Measurements from ENCODE around the gene SMU1.
"Not testable (repeated sequence)": the region's sequence is repeated elsewhere in the genome, so short reads cannot be mapped to it uniquely, and the experiment has no call there.

Gene SMU1

DNA sequence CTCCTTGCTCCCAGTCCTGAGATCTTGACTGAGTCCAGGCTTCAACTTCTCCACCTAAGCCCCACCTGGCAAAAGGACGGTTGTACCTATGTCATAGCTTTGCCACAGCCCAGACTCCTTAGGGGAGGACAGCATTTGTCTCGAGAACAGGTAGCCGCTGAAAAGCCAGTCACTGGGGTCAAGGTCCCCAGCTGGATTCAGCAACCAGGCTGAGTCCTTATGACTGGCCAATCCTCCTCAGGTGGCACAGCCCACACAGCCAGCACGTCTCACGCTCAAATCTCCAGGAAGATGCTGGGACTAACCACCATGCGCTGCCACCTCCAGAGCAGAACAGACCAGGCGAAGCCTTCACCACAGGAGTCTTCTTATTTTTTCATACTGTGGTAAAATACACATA, 27.9 kb upstream of the SMU1 start:
- no peak for DNase-seq

DNA sequence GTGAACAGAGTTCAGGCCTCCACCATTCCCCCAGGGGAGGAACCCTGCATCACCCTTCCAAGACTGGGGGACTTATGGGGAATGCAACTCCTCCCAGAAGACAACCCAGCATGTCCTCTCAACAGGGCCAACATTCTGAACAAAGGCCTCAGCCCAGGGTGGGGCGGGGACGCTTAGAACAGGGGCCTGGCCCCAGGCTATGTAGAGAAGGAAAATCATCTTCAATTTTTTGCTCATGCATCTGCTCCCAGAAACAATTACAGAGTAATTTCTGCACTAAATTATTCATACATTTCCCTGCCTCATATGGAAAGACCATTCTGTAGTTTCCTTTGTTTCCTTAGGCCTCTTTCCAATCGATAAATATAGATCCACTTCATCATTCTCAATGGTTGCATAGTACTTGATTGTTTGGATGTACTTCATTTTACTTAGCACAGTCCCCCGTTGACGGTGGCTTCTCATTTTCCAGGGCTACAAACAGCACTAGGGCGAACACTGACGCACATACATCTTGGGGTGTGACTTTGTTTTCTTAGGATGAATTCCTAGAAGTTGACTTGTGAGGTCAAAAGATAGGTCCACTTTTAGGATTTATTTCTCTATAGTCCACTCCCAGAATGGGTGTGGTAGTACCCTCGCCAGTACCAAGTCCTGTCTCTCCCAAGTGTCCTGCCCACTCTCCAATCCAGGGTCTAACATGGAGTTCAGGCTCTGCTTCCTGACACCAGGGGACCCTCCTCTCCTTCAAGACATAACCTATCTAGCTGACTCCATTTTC, 27.2 kb upstream of the SMU1 start:
- no peak for DNase-seq

DNA sequence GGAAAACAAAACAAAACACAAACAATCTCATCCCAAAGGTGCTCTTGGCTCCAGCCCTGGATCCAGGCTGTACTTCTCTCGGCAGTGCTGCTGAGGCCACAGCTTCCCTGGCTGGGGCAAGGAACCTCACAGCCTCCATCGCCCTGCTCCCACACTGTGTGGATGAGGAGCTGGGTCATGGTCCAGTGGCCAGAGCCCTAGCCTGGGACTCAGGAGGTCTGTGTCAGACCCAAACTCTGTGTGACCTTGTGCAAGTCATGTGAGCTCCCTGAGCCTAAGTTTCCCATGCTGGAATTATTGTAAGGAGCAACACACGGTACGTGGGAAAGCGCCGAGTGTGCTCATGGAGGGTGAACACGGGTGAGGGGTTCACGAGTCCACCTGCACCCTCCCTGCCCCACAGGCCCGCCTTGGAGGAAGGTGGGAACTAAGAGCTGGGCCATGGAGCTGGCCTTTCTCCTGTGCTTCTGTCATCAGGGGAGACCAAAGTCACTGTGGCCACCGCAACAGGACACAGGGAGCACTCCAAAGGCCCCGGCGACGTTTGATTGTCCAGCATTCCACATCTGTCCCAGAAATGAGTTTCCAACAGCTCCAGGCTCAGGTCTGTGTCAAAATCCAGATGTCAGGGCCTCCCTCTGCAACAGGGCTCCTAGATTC, 26.2 kb upstream of the SMU1 start:
- DNase-seq: no peak

DNA sequence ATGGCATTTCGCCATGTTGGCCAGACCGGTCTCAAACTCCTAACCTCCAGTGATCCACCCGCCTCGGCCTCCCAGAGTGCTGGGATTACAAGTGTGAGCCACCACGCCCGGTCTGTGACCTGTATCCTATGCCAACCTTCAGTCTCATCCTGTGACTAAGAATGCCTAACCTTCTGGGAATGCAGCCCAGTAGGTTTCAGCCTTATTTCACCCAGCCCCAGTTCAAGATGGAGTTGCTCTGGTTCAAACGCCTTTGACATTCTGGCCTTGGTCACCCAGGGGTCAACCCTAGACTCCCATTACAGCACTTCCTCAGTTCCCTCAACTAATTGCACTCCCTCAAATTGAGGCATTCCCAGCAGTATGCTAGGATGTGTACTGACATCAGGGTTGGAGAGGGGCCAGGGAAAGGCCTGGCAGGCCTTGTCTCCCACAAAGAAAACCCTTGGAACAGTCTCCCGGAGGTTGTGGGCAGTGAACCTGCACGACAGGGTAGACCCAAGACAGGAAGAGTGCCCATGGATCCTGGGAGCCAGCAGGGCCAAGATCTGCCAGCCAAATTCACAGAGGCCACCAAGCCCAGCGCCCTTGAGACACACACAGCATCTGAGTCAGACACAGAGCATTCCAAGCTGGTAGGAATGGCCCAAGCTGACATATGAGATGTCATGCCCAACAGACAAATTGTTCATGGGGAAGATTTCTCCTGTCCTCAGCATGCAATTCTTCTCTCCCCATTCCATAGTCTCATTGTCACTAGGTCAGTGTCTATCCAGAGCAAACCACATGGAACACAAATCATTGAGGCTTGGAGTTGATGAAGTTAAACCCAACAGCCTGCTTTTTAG, 24.9 kb upstream of the SMU1 start:
- DNase-seq: no peak

- DNase-seq: no peak
Measured at GRCh38 chr9:33099754-33100153, 23.3 kb upstream of the SMU1 start.

DNA sequence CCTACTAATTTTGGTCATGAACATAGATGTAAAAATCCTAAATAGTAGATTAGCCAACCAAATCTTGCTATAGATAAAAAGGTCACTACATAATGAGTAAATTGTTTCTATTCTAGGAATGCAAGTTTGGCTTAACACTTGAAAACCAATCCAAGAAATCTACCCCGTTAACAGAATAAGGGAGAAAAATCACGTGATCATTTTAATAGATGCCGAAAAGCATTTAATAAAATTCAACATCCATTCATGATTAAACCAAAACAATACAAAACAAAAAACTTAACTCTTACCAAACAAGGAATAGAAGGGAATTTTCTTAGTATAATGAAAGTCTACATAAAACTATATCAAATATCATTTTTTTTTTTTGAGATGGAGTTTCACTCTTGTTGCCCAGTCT, 20.7 kb upstream of the SMU1 start:
- DNase-seq: no peak

GRCh38 chr9:33092634-33093033, 16.2 kb upstream of the SMU1 start:
- no peak for DNase-seq

- DNase-seq: not testable (repeated sequence)
Measured at GRCh38 chr9:33085672-33086071, 9.2 kb upstream of the SMU1 start.

DNA sequence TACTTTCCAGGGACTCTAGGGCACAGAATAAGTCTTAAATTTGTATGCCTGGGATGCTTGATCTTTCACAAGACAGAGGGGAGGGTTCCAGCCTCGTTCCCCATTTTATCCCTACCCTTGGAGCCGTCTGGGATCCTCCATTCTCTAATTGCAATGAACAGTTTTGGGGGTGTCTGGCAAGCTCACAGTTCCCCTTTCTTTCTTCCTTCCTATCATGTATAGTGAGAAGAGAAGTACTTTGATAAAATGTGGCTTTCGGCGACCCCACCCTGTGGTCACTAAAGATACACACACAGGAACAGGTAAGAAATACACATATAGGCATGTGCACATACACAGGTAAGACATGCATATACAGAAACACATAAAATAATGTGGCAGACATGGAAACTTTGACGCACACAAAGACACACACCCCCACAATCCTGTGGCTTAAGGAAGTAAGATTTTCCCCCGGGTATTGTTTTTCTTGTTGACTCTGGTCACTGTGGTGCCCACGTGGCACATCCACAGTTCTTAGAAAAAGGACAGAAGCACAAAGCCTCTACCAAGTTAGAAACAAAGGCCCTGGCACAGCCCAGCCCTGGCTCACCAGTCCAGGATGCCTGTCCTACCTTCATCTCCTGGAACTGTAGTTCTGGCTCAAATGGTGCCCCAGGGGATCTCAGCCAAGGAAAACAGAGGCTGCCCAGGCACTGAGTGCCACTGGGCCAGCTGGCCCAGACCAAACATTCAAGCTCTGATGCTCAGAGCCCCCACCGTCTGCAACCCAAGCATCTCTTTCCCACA, 6.3 kb upstream of the SMU1 start:
- DNase-seq: no peak

- no peak for DNase-seq
Measured at GRCh38 chr9:33082128-33082527, 5.7 kb upstream of the SMU1 start.

DNA sequence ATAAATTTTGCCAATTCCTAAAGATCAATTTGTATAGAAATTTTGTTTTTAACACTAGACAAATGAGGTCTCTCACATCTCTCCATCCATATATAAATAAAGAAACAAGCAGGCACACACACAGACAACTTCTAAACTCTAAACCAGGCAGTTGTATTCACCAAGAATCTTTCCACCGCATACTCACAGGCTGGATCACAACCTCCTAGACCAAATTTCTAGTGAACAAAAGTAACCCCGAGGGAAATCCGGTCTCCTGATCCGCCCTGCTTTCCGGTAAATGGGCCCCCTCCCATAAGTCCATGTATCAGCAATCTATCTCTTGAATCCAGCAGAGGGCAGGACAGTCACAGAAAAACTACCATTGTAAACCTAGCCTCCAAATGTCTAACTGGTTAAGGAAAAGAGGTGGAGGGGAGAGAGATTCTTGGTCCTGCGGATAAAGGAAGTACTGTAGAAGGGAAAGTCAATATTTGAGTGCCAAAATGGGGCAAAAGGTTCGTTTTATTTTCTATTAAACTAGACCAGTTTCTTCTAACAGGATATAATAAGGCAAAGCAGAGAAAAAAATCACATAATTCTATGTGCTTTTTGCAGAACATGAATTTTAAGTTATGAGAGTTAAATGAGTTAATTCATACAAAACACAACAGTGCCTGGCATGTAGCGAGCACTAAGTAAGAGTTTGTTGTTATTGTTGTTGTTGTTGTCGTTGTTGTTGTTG, 4.8 kb upstream of the SMU1 start:
- DNase-seq: peak; percentile 85

- no peak for DNase-seq
Measured at GRCh38 chr9:33080534-33080933, 4.1 kb upstream of the SMU1 start.

- no peak for DNase-seq
Measured at GRCh38 chr9:33068991-33069390, 7.5 kb downstream of the SMU1 start.

DNA sequence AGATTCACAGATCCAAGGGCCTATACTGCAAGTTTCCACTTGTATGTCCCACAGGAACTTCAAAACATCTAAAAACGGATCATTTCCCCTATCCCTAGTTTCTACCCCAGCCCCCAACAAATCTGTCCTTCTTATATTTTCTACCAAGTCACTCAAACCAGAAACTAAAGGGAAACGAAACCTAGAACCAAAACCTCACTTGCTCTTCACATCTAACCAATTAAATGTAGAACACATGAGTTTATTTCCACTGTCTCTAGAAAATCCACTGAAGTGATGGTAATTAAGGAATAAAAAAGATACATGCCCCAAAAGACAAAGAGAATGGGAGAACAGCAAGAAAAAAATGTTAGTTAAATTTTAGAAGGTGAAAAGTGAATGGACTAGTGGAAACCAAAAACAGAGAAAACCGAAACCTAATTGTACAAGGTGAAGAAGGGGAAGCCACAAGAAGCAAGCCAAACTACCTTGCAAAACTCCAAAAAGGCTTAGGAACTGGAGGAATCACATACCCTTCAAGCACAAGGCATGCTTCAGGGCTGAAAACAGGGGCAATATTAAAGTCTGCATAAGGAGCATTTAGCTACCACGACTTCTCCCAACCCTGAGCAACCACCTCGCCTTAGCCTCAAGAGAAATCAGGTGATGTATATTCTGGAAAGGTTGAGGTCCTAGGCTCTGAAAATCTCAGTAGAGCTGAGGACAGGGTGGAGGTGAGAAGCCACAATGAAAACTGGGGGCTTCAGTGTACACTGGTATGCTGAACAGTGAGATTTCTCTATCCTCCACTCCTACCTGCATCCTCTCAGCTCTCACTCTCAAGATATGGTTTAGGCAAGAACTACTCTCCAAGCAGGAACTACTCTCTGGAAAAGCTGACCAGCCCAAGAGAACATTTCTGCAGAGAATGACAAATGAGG, 11.1 kb downstream of the SMU1 start:
- DNase-seq: no peak

DNA sequence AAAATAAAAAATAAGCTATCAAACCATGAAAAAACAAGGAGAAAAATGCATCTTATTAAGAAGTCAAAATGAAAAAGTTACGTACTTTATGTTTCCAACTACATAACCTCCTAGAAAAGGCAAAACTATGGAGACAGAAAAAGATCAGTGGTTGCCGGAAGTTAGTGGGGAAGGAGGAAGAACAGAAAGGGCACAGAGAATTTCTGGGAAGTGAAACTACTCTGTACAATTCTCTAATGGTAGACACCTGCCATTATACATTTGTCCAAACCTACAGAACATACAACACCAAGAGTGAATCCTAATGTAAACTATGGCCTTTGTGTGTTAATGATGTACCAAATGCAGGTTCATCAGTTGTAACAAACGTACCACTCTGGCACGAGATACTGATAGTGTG, 25.3 kb downstream of the SMU1 start:
- DNase-seq: no peak

- no peak for DNase-seq
Measured at GRCh38 chr9:33049680-33050361, 26.7 kb downstream of the SMU1 start.

- no peak for DNase-seq
Measured at GRCh38 chr9:33048054-33048465, 28.4 kb downstream of the SMU1 start.

GRCh38 chr9:33046061-33046460, 30.4 kb downstream of the SMU1 start:
- DNase-seq: no peak

DNA sequence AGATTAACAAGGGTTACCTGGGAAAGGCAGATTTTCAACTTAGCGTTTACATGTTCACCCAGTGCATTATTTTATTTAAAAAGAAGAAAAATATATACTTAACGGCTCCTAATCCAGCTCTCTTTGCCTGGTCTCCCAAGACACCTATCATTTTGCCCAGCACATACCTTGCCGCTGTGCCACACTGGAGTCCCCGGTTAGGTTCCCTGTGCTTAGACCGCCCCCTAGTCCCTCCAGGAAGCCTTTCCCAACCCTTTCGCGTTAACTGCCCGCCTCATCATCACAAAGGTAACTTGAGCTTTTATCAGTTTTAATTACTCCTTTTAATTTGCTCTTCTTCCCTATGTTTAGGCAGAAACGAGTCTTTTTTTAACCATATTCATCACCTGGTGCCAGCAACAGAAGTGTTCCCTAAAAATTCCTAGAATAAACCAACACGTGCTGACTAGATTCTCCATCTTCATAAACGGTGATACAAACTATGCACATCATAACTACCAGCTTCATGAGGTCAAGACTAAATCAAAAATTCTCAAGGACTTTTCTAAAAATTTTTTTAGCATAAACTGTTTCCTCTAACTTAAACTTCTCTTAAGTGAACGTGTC, 31.7 kb downstream of the SMU1 start:
- DNase-seq: peak; percentile 51

- peak; percentile 89 for DNase-seq
Measured at GRCh38 chr9:33044162-33044673, 32.3 kb downstream of the SMU1 start.
